ENCODE results near the gene TMPRSS4. TPM values are rescaled to one million over a fixed set of nuclear protein-coding genes. Genes with fewer than 3 reads are reported as not detected.

TMPRSS4 gene
- total and polyA plus RNA-seq, 2 of the 13 experiments (the other 11 are each of a cell fraction or from before 2014, with no cell fraction given), result 0.32 TPM; not detected in 1

GRCh38 chr11:118145285-118146227 lies 68.7 kb downstream of the TMPRSS4 start (continued):
- TF ChIP-seq PBX3 (CRISPR knock-in tag; IDR thresholded peaks at IDR 0.05; ENCODE audit: borderline replicate concordance) (no peak), ATM (IDR thresholded peaks at IDR 0.05; ENCODE audit: borderline replicate concordance) (no peak), ZSCAN9 (CRISPR knock-in tag; IDR thresholded peaks at IDR 0.05; ENCODE audit: borderline replicate concordance) (no peak), ZBTB7A (CRISPR knock-in tag; IDR thresholded peaks at IDR 0.05) (no peak), TCF12 (IDR thresholded peaks at IDR 0.05) (no peak), TCF12 (CRISPR knock-in tag; IDR thresholded peaks at IDR 0.05) (0 out of 2 replicates have a peak, but pooled peaks have one; percentile 43), HMG20A (CRISPR knock-in tag; IDR thresholded peaks at IDR 0.05; ENCODE audit: borderline replicate concordance) (no peak), SNAI1 (CRISPR knock-in tag; IDR thresholded peaks at IDR 0.05; ENCODE audit: borderline replicate concordance) (peak; percentile 75; the same call in 1 of the 2 replicates), STAG1 (CRISPR knock-in tag; IDR thresholded peaks at IDR 0.05) (peak; percentile 97), NONO (IDR thresholded peaks at IDR 0.05) (no peak), NONO (CRISPR knock-in tag; conservative IDR thresholded peaks at IDR 0.05) (no peak; the same call in 1 of the 2 replicates), FOXO1 (CRISPR knock-in tag; IDR thresholded peaks at IDR 0.05) (0 out of 2 replicates have a peak, but pooled peaks have one; percentile 32), ZNF607 (CRISPR knock-in tag; IDR thresholded peaks at IDR 0.05; ENCODE audit: borderline replicate concordance) (no peak; the same call in 1 of the 2 replicates), TIGD3 (CRISPR knock-in tag; IDR thresholded peaks at IDR 0.05; ENCODE audit: borderline replicate concordance) (no peak), ZNF576 (CRISPR knock-in tag; IDR thresholded peaks at IDR 0.05) (no peak), CREB3 (CRISPR knock-in tag; IDR thresholded peaks at IDR 0.05) (no peak), ARNTL (CRISPR knock-in tag; IDR thresholded peaks at IDR 0.05) (no peak), SRSF4 (IDR thresholded peaks at IDR 0.05; ENCODE audit: low read depth, low read length, poor library complexity, severe bottlenecking) (no peak), AGO2 (optimal IDR thresholded peaks at IDR 0.05; ENCODE audit: low read depth, low read length) (no peak), ZNF780A (CRISPR knock-in tag; IDR thresholded peaks at IDR 0.05) (no peak), ZNF18 (CRISPR knock-in tag; IDR thresholded peaks at IDR 0.05; ENCODE audit: insufficient replicate concordance) (no peak), YEATS2 (CRISPR knock-in tag; IDR thresholded peaks at IDR 0.05; ENCODE audit: borderline replicate concordance) (peak; percentile 28; the same call in 1 of the 2 replicates), ZNF251 (CRISPR knock-in tag; IDR thresholded peaks at IDR 0.05) (no peak), HNRNPUL1 (IDR thresholded peaks at IDR 0.05; ENCODE audit: low read depth, low read length) (no peak), SPEN (CRISPR knock-in tag; IDR thresholded peaks at IDR 0.05; ENCODE audit: low read depth) (no peak)

Measured in HepG2 (cell line).